AG04450 (cell line): ENCODE results near the gene BTG2. TPM values are rescaled to one million over a fixed set of nuclear protein-coding genes. Genes with fewer than 3 reads are reported as not detected.

Source experiments
- CTCF ChIA-PET: fragments of 300-600, 350-600 bp; formaldehyde crosslinking; extraction: SDS; loops from one replicate; lab custom pipeline; 2022; ENCODE audit warnings: antibody characterized with exemption, inconsistent platforms; lab: Charles Lee
- POLR2A ChIA-PET: fragments of 350-600 bp; formaldehyde crosslinking; extraction: SDS; loops from one replicate; lab custom pipeline; 2021; ENCODE audit warnings: antibody characterized with exemption, inconsistent platforms; lab: Yijun Ruan, JAX
- DNase-seq: peaks from one replicate; pipeline ENCODE4 v3.0.0-alpha.2; 2011; ENCODE audit warnings: low read depth, low spot score
- H3K27ac ChIP-seq: one replicate; pipeline ENCODE4 v1.5.1; 2012; ENCODE audit warnings: low read depth, low read length, control low read depth
- H3K27me3 ChIP-seq: one replicate; pipeline ENCODE4 v1.6.0; 2012; ENCODE audit warnings: low read length; ENCODE audit not compliant: control insufficient read depth, insufficient read depth
- H3K4me3 ChIP-seq: 2 replicates; pipeline ENCODE4 v1.5.1; 2011; ENCODE audit warnings: mild to moderate bottlenecking, low read depth, low read length, control low read depth
- H3K9me3 ChIP-seq: 2 replicates; pipeline ENCODE4 v1.5.1; 2012; ENCODE audit warnings: low read length; ENCODE audit not compliant: control insufficient read depth, insufficient read depth
- polyA plus RNA-seq: library from polyadenylated mRNA; depleted of rRNA; stranded (reverse); fragments of >200 nt; gene quantifications from 2 replicates; pipeline ENCODE4 v1.2.3, GENCODE V29; 2011; rRNA removed
- small RNA-seq: library from RNA; depleted of rRNA; stranded (forward); fragments of <200 nt; gene quantifications from one replicate; pipeline ENCODE3, GENCODE V24; 2012; ENCODE audit warnings: low read depth; ENCODE audit not compliant: insufficient read length
- TF ChIP-seq, protein P1 (sequence below): IDR thresholded peaks from 2 replicates; pipeline ENCODE4 v1.5.1; 2011; ENCODE audit warnings: low read depth, low read length, control low read depth, inconsistent platforms

BTG2 gene
- polyA plus RNA-seq, 1 experiment: 36.5 TPM

DNA sequence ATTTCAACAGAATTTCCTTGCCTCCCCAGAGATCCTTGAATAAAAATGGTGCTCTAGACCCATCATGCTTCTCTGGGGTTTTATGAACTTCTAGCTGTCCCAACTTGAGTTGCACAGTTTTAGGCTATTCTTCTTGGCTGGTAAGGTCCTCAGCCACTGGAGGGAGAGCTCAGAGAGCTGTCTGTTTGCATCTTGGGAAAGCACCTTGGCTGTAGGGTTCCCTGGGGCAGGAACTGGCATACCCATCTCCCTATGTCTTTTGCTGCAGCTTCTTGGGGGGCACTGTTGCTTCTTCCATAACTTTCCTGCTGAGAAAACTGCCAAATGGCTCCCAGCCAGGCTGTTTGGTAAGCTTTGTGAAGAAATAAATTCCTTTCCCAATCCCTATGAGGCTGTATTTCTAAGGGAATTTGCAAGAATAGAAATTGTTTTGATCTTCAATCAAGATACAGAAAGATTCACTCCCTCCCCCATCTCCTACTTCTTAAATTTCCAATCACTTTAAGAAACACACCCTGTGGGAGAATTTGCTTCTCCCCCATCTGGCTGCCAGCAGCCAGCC, 53.8 kb downstream of the BTG2 start:
- Histone ChIP-seq H3K27me3 (peaks cover 25% of the 10 kb centered on the region), H3K27ac (no peak overlapping the region), H3K4me3 (no peak overlapping the region), H3K9me3 (no peaks in the 10 kb centered on the region)
- TF ChIP-seq, protein P1, sequence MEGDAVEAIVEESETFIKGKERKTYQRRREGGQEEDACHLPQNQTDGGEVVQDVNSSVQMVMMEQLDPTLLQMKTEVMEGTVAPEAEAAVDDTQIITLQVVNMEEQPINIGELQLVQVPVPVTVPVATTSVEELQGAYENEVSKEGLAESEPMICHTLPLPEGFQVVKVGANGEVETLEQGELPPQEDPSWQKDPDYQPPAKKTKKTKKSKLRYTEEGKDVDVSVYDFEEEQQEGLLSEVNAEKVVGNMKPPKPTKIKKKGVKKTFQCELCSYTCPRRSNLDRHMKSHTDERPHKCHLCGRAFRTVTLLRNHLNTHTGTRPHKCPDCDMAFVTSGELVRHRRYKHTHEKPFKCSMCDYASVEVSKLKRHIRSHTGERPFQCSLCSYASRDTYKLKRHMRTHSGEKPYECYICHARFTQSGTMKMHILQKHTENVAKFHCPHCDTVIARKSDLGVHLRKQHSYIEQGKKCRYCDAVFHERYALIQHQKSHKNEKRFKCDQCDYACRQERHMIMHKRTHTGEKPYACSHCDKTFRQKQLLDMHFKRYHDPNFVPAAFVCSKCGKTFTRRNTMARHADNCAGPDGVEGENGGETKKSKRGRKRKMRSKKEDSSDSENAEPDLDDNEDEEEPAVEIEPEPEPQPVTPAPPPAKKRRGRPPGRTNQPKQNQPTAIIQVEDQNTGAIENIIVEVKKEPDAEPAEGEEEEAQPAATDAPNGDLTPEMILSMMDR: no peak
- no peak for DNase-seq
- POLR2A ChIA-PET: interaction anchor here (0.6 to 0.7 kb wide), 3 partner anchors 21 to 66 kb away, joined by 3 read pairs; no protein-coding TSS in a partner anchor
- CTCF ChIA-PET: interaction anchor here (0.7 to 1.5 kb wide), 8 partner anchors 10 to 129 kb away, joined by 3 to 7 read pairs (median 4); no protein-coding TSS in a partner anchor

Small RNA genes within 50 kb of the gene (small RNA-seq; reads per million reads assigned to genes)
- gene AL359837.1: not detected
- not detected for gene RNU6-487P

Other genes starting within 250 kb of the BTG2 start
- gene MYOG, start 219.5 kb upstream of the BTG2 start, polyA plus RNA-seq: not detected in 2 replicates
- gene ADORA1, start 177.8 kb upstream of the BTG2 start, polyA plus RNA-seq: 1.7 and 2.1 TPM in 2 replicates
- gene MYBPH, start 129.7 kb upstream of the BTG2 start, polyA plus RNA-seq: 0.04 and 0.09 TPM in 2 replicates
- gene CHI3L1, start 118.8 kb upstream of the BTG2 start, polyA plus RNA-seq: 6.4 and 8.9 TPM in 2 replicates
- gene CHIT1, start 75.8 kb upstream of the BTG2 start, polyA plus RNA-seq: not detected in 2 replicates
- gene FMOD, start 45.6 kb downstream of the BTG2 start, polyA plus RNA-seq: 5.4 and 6.6 TPM in 2 replicates
- 0.65 and 0.68 TPM in 2 replicates for gene PRELP, start 170.3 kb downstream of the BTG2 start, polyA plus RNA-seq
- not detected in 2 replicates for gene OPTC, start 188.6 kb downstream of the BTG2 start, polyA plus RNA-seq